Bronchial epithelial cell (primary cell): ENCODE results near the gene ISLR. TPM values are rescaled to one million over a fixed set of nuclear protein-coding genes. Genes with fewer than 3 reads are reported as not detected.

Source experiments
- DNase-seq: peaks from one replicate; pipeline ENCODE4 v3.0.0-alpha.2; 2010; ENCODE audit warnings: low read depth
- FAIRE-seq: peaks from 2 replicates; lab custom pipeline; 2011; peaks lifted over from hg19 to GRCh38; lab: Jason Lieb, UNC
- H3K27me3 ChIP-seq: 2 replicates; pipeline ENCODE4 v1.5.1; 2011; ENCODE audit warnings: low read length; ENCODE audit not compliant: control insufficient read depth, insufficient read depth
- H3K36me3 ChIP-seq: 2 replicates; pipeline ENCODE4 v1.5.1; 2011; ENCODE audit warnings: low read length; ENCODE audit not compliant: control insufficient read depth, insufficient read depth
- H3K4me3 ChIP-seq: 2 replicates; pipeline ENCODE4 v1.5.1; 2011; ENCODE audit warnings: mild to moderate bottlenecking, low read depth, low read length, control low read depth
- total RNA-seq: library from RNA; depleted of rRNA; stranded (reverse); fragments of >200 nt; gene quantifications from 2 replicates; pipeline ENCODE4 v1.2.1, GENCODE V29; 2014
- TF ChIP-seq, protein P1 (sequence below): IDR thresholded peaks from 2 replicates; pipeline ENCODE4 v1.5.1; 2011; ENCODE audit warnings: mild to moderate bottlenecking, moderate library complexity, low read length, control low read depth, inconsistent platforms; ENCODE audit not compliant: insufficient read depth, severe bottlenecking

Gene ISLR
- total RNA-seq, 1 donor from 2014 or later: 0.53 TPM

DNA sequence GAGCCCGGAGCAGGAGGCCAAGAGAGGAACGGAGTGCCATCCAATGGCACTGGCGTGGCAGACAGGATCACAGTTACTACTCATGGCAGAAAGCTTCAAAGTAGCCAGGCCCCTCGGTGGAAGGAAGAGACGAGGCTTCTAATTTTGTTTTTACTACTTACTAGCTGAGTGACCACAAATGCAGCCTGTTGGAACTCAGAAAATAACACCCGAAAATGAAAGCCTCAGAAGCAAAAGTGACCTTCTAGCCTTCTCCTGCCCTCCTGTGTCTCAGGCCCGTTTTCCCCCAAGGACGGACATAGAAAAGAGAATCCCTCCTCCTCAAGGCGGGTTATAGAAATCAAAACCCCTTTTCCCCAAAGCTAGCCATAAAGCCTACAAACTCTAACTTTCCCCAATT, 39.0 kb downstream of the ISLR start:
- FAIRE-seq (no peak), DNase-seq (no peak)
- Histone ChIP-seq H3K27me3 (no peaks in the 10 kb centered on the region), H3K36me3 (no peaks in the 10 kb centered on the region), H3K4me3 (no peak overlapping the region)
- TF ChIP-seq, protein P1, sequence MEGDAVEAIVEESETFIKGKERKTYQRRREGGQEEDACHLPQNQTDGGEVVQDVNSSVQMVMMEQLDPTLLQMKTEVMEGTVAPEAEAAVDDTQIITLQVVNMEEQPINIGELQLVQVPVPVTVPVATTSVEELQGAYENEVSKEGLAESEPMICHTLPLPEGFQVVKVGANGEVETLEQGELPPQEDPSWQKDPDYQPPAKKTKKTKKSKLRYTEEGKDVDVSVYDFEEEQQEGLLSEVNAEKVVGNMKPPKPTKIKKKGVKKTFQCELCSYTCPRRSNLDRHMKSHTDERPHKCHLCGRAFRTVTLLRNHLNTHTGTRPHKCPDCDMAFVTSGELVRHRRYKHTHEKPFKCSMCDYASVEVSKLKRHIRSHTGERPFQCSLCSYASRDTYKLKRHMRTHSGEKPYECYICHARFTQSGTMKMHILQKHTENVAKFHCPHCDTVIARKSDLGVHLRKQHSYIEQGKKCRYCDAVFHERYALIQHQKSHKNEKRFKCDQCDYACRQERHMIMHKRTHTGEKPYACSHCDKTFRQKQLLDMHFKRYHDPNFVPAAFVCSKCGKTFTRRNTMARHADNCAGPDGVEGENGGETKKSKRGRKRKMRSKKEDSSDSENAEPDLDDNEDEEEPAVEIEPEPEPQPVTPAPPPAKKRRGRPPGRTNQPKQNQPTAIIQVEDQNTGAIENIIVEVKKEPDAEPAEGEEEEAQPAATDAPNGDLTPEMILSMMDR: no peak

DNA sequence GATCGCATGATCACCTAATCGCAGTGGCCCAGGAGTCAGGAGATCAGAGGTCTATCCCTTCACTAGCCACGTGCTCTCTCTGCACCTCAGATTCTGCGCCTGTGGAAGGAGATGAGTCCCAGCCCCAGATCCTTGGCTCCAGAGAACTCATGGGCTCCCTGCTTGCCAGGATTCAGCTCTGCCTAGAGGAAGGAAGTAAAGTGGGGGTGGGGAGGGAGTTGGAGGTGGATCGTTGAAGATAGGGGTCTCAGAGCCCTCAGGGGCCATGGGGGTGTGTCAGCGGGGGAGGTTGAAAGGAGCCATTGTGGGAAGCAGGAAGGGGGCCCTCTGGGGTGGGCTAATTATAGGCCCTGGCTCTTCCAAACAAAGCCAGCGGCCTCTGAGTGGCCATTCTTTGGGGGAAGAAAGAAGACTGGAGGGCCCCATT, 40.4 kb downstream of the ISLR start:
- DNase-seq (no peak), FAIRE-seq (no peak)
- Histone ChIP-seq H3K4me3 (no peak overlapping the region), H3K36me3 (no peaks in the 10 kb centered on the region), H3K27me3 (no peaks in the 10 kb centered on the region)
- TF ChIP-seq, protein P1: no peak

DNA sequence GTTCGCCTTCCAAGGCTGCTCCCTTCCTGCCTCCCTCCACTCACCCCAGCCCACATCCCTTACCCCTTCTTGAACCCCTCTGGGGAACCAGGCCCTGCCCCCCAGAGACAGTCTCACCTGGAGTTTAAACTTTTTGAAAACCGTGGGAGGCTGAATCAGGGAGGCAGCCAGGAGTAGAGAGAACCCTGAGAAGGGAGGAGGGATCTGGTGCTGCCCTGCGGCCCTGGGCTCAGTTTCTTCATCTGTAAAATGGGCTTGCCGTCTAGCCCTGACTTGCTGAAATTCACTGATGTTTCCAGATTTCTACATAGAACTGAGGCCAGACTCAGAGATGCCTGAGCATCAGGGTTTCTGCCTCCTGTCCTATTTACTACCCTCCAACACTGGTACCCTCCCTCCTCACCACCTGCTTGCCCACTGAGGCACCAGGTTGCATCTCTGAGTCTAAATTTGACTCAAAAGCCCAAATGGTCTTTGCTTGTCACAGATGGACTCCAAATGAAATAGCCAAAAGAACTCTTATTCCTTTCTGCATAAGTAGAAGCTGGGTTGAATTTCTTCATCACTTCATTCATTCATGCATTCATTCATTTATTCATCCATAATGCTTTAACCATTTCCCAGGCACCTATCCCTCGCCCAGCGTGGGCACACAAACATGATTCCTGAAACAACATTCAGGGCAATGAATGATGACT, 41.0 kb downstream of the ISLR start:
- no peaks in the 10 kb centered on the region for H3K36me3 ChIP-seq
- no peak overlapping the region for H3K4me3 ChIP-seq
- H3K27me3 ChIP-seq: peaks cover under 1% of the 10 kb centered on the region
- TF ChIP-seq, protein P1: no peak
- FAIRE-seq (peak; percentile 40), DNase-seq (no peak)

DNA sequence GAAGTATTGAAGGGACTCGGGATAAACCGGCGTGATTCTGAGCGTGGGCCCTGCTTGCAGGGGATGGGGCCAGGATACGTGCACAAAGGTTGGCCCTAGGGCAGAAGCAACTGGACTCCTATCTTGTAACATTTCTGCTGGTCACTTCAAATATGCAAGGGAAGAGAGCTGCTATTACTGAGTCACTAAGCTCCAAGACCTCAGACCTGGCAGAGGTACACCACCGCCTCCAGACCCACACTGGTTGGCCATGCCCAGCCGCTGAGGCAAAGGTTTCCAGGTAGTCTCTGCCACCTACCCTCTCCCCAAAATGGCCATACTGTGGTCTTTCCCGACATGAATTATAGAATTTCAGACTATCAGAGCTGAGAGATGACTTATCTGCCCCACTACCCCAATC, 42.4 kb downstream of the ISLR start:
- TF ChIP-seq, protein P1: no peak
- no peaks in the 10 kb centered on the region for H3K36me3 ChIP-seq
- H3K4me3 ChIP-seq: no peak overlapping the region
- peaks cover 12% of the 10 kb centered on the region for H3K27me3 ChIP-seq
- DNase-seq (no peak), FAIRE-seq (no peak)

DNA sequence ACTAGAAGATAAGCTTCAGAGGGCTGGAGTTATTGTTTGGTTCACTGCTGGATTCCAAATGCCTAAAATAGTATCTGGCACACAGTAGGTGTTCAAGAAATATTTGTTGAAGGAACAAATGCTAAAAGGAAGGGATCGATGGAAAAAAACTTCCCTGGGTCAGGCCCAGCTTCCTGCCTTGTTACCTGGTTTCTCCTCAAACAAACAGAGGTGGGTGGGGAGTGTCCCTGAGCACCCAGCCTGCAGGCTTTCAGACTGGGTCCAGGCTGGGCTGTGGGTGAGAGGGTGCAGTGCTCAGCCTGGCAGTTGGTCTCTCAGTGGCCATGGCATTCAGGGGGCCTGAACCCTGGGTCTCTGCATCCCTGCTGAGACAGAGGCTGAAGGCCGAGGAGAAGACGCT, 43.4 kb downstream of the ISLR start:
- Histone ChIP-seq H3K27me3 (peaks cover 20% of the 10 kb centered on the region), H3K36me3 (no peaks in the 10 kb centered on the region), H3K4me3 (no peak overlapping the region)
- DNase-seq (no peak), FAIRE-seq (no peak)
- TF ChIP-seq, protein P1: no peak
